ENCODE results near the gene MZT2B. TPM values are rescaled to one million over a fixed set of nuclear protein-coding genes. Genes with fewer than 3 reads are reported as not detected.
"Not testable (repeated sequence)": the region's sequence is repeated elsewhere in the genome, so short reads cannot be mapped to it uniquely, and the experiment has no call there.

MZT2B gene
- total RNA-seq, 2 donors from 2014 or later, result 161 to 195 TPM

DNA sequence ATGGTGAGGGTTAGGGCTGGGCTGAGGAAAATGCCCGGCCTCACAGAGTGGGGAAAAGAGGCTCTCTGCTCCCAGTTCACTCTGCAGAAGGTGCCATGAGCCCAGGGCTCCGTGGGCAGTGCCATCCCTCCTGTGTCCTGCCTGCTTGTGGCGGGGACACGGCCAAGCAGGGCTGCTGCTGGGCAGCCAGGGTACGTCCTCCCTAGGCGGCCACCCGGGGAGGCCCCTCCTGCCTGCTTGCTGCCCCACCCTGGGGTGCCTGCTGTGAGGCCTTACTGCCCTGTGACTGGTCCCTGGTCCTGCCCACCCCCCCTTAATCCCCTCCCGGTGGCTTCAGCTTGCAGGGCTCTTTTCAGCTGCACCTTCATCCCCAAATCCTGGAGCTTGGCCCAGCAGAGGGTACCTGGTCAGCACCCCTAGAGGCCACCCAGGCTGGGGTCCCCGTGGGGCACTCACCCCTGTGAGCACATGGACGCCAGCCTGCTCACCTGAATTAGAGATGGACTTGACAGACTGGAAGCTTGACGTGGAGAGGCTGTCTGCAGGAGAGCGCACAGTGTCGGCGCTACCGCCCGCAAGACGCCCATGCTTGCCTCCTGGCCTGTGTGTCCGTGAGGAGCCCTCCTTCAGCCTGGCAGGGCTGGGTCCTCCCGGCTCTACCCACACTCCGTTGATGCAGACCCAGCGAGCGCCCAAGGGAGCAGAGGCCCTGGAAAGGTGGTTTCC, 40.3 kb upstream of the MZT2B start:
- H3K27me3 ChIP-seq (replicated peaks; ENCODE audit: insufficient read depth); H3K9me3 ChIP-seq; H3K36me3 ChIP-seq; H3K4me3 ChIP-seq; H3K4me1 ChIP-seq (replicated peaks); DNase-seq (ENCODE audit: low spot score); H3K27ac ChIP-seq; intact Hi-C loops (cut with DNase I): not testable (repeated sequence)
- 95% methylated on average over 7 of the region's 22 CpGs for WGBS

GRCh38 chr2:130142396-130143265, 39.4 kb upstream of the MZT2B start:
- peak; percentile 2 for DNase-seq (ENCODE audit: low spot score)
- 92% methylated on average over 9 of the region's 13 CpGs for WGBS
- H3K27me3 ChIP-seq (replicated peaks; ENCODE audit: insufficient read depth); H3K4me1 ChIP-seq (replicated peaks); H3K27ac ChIP-seq; H3K9me3 ChIP-seq; intact Hi-C loops (cut with DNase I); H3K4me3 ChIP-seq; H3K36me3 ChIP-seq: not testable (repeated sequence)

DNA sequence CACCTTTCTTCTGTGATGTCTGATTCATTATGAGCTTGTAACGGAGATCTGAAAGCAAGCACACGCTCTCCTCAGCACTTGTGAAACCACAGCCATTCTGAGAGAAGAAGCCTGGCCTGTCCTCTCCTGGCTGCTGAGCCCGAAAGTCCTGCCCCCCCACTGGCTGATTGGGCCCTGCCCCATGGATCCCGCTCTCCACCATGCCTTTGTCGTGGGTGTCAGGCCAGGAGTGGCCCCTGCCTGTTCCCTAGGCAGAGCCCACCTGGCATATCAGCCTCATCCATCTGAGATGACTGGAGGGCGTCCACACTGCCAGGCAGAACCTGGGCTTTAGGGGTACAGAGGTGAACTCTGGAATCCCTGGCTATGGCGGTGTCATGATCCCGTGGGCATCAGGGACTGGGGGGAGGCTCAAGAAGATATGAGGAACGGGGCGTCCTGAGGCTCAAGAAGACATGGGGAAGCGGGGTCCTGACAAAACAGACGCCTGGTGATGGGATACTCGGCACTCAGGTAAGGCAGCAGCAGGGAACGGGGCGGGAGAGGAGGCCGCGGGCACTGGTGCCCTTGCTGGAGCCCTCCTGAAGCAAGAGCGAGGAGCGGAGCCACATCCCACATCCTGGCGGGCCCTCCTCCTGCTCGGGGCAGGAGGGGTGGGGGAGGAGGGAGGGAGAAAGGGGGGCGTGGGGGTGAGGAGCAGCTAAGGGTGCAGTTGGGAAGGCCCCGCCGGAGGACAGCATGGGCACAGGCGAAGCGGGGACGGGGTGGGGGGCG, 38.6 kb upstream of the MZT2B start:
- H3K9me3 ChIP-seq; H3K27me3 ChIP-seq (replicated peaks; ENCODE audit: insufficient read depth); intact Hi-C loops (cut with DNase I); H3K36me3 ChIP-seq; H3K27ac ChIP-seq; H3K4me1 ChIP-seq (replicated peaks): not testable (repeated sequence)
- 39% methylated on average over 23 of the region's 28 CpGs for WGBS
- DNase-seq (ENCODE audit: low spot score), result peak; percentile 2
- peak overlapping the region in 1 of 2 donors; percentile 27 for H3K4me3 ChIP-seq

GRCh38 chr2:130145006-130145414, 37.1 kb upstream of the MZT2B start, which contains the start of gene CCDC74B:
TSS of gene CCDC74B (minus strand) at chr2:130145112. CDS start at chr2:130144996, 116 bp downstream.
- H3K27me3 ChIP-seq (replicated peaks; ENCODE audit: insufficient read depth); H3K36me3 ChIP-seq; intact Hi-C loops (cut with DNase I); H3K4me1 ChIP-seq (replicated peaks); H3K9me3 ChIP-seq: not testable (repeated sequence)
- H3K4me3 ChIP-seq, result peak within 1 kb of the TSS; percentile 23 to 27
- WGBS, result 7% methylated on average over 30 of the region's 30 CpGs
- DNase-seq (ENCODE audit: low spot score), result peak; percentile 43
- peak within 1 kb of the TSS in 1 of 2 donors; percentile 45 for H3K27ac ChIP-seq

GRCh38 chr2:130148515-130148914, 33.5 kb upstream of the MZT2B start:
- intact Hi-C loops (cut with DNase I); H3K27me3 ChIP-seq (replicated peaks; ENCODE audit: insufficient read depth); H3K27ac ChIP-seq; H3K4me3 ChIP-seq; DNase-seq (ENCODE audit: low spot score); H3K9me3 ChIP-seq; H3K4me1 ChIP-seq (replicated peaks); H3K36me3 ChIP-seq: not testable (repeated sequence)
- WGBS, result 33% methylated on average over 6 of the region's 6 CpGs

DNA sequence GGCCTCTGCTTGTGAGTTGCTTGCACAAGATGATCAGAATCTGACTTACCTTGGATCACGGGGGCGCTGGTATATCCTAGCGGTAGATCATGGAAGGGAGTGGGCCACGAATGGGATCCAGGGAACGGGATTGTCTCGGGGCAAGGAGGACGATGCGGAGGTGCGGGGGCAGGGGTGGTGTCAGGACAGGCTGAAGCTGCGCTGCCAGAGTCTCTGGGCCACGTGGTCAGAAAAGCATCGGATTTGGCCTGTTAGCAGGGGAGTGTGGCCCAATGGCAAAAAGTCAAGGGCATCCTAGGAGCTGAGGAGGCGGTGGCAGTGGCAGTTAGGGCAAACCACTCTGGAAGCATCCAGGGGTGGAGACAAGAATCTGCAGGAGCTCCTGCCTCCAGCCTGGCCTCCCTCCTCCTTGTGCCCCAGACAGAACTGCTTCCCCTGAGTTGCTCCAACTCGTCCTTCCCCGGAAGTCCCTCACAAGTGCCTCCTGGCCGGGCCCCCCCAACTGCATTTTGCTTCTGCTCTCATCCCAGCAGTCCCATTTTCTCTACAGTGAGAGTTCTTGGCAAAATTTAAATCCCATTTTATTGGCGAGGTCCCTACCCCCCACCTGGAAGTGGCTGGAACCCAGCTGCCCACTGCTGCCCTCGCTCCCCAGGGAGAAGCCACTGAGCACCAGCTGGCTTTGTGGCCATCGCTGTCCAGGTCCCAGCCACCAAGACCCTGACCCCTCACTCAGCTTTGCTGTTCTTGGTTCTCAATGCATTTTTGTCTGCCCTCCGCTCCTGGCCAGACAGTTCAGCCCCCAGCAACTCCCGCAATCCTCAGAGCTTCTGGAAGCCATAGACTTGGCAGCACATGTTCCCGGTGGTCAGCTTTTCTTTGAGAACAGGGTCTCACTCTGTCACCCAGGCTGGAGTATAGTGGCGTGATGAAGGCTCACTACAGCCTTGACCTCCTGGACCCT, 31.6 kb upstream of the MZT2B start:
- no peaks in the 10 kb centered on the region for H3K36me3 ChIP-seq
- no peaks in the 10 kb centered on the region for H3K9me3 ChIP-seq
- 91% methylated on average over 23 of the region's 23 CpGs for WGBS
- no peak overlapping the region for H3K27ac ChIP-seq
- no peaks in the 10 kb centered on the region for H3K4me1 ChIP-seq (replicated peaks)
- no peak overlapping the region for H3K4me3 ChIP-seq
- intact Hi-C loops (cut with DNase I), result no loop called here
- H3K27me3 ChIP-seq (replicated peaks; ENCODE audit: insufficient read depth), result no peaks in the 10 kb centered on the region
- TF ChIP-seq POLR2A (IDR thresholded peaks at IDR 0.05), result no peak
- TF ChIP-seq, protein P1, sequence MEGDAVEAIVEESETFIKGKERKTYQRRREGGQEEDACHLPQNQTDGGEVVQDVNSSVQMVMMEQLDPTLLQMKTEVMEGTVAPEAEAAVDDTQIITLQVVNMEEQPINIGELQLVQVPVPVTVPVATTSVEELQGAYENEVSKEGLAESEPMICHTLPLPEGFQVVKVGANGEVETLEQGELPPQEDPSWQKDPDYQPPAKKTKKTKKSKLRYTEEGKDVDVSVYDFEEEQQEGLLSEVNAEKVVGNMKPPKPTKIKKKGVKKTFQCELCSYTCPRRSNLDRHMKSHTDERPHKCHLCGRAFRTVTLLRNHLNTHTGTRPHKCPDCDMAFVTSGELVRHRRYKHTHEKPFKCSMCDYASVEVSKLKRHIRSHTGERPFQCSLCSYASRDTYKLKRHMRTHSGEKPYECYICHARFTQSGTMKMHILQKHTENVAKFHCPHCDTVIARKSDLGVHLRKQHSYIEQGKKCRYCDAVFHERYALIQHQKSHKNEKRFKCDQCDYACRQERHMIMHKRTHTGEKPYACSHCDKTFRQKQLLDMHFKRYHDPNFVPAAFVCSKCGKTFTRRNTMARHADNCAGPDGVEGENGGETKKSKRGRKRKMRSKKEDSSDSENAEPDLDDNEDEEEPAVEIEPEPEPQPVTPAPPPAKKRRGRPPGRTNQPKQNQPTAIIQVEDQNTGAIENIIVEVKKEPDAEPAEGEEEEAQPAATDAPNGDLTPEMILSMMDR (IDR thresholded peaks at IDR 0.05), result no peak
- no peak for TF ChIP-seq POLR2AphosphoS5 (IDR thresholded peaks at IDR 0.05)
- no peak for DNase-seq (ENCODE audit: low spot score)

DNA sequence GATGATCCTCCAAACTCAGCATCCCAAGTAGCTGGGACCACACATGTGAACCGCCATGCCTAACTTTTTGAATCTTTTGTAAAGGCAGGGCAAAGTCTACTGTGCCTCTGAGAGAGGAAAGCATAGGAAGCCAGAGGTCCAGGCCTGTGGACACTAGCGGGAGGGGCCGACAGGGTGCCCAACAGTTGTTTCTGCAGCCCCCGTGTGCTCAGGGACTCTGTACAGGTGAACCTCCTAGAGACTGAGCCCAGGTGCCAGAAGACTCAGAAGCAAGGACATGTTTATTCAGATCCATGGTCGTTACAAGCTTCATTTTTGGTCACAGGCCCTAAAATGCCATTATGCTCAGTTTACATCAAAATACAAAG, 30.9 kb upstream of the MZT2B start:
- H3K4me1 ChIP-seq (replicated peaks), result not testable (repeated sequence)
- WGBS, result 69% methylated on average over 5 of the region's 5 CpGs

DNA sequence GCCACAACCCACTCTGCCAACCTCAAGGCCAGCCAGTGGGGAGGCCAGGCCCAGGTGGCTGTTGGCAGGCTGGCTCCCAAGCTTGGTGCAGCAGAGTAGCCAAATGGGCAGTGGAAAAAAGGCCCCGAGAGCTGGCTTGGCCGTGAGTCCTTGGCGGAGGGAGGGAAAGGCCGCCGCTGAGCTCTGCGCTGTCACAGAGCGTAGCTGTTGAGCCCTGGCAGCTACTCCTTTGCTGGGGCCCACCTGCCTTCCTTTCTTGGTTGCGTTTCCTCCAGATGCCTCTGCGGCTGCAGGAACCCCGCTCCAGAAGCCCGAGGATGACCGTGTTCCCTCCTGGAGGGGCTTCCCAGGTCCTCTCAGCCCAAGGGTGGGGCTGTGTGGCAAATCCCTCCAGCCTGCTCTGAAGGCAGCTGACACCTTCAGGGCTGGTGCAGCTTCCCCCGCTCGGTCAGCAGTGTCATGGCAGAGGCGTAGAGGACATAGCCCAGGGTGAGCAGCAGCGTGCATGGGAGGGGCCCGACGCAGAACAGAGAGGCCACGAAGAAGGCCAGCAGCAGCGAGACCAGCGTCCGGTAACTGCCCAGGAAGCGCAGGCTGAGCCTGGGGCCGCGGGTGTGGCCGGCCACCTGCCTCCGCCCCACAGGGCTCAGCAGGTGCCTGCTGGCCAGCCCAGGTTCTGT, 29.8 kb upstream of the MZT2B start:
- H3K4me3 ChIP-seq; H3K9me3 ChIP-seq; DNase-seq (ENCODE audit: low spot score); intact Hi-C loops (cut with DNase I); H3K36me3 ChIP-seq; H3K27me3 ChIP-seq (replicated peaks; ENCODE audit: insufficient read depth); H3K27ac ChIP-seq; H3K4me1 ChIP-seq (replicated peaks): not testable (repeated sequence)
- WGBS, result 99% methylated on average over 19 of the region's 27 CpGs

More for the DNA sequence above, 30.9 kb upstream of the MZT2B start:
- intact Hi-C loops (cut with DNase I); H3K27ac ChIP-seq; H3K36me3 ChIP-seq; DNase-seq (ENCODE audit: low spot score); H3K9me3 ChIP-seq; H3K4me3 ChIP-seq; H3K27me3 ChIP-seq (replicated peaks; ENCODE audit: insufficient read depth): not testable (repeated sequence)
